Hematopoietic multipotent progenitor cell treated with erythropoietin and hydrocortisone succinate and interleukin-3 and kit ligand, for 6 days (in vitro differentiated cells): Measurements from ENCODE around the gene ANGEL1.

ENCODE experiments used
- DNase-seq: peaks from one replicate; pipeline ENCODE4 v3.0.0-alpha.2; 2015

The ANGEL1 gene

GRCh38 chr14:76763096-76764041, 49.3 kb downstream of the ANGEL1 start:
- no peak for DNase-seq

- peak; percentile 51 for DNase-seq
Measured at GRCh38 chr14:76762411-76763095, 50.1 kb downstream of the ANGEL1 start.

GRCh38 chr14:76761960-76762410, 50.7 kb downstream of the ANGEL1 start:
- no peak for DNase-seq

- DNase-seq, result peak; percentile 70
Measured at GRCh38 chr14:76761136-76761959, 51.3 kb downstream of the ANGEL1 start, which contains the start of gene VASH1. TSS of gene VASH1 (plus strand) at chr14:76761468. CDS start at chr14:76762822, 1,354 bp downstream.

GRCh38 chr14:76760331-76761135, 52.1 kb downstream of the ANGEL1 start:
- no peak for DNase-seq

- DNase-seq, result no peak
Measured at GRCh38 chr14:76759589-76759988, 53.1 kb downstream of the ANGEL1 start.

GRCh38 chr14:76756371-76756750, 56.3 kb downstream of the ANGEL1 start:
- no peak for DNase-seq

- no peak for DNase-seq
Measured at GRCh38 chr14:76755610-76756370, 56.9 kb downstream of the ANGEL1 start.

GRCh38 chr14:76754586-76754985, 58.1 kb downstream of the ANGEL1 start:
- no peak for DNase-seq

GRCh38 chr14:76753541-76754198, 59.0 kb downstream of the ANGEL1 start:
- no peak for DNase-seq

GRCh38 chr14:76752744-76753143, 59.9 kb downstream of the ANGEL1 start:
- no peak for DNase-seq

GRCh38 chr14:76742966-76743365, 69.7 kb downstream of the ANGEL1 start:
- DNase-seq, result peak; percentile 36

GRCh38 chr14:76742185-76742584, 70.5 kb downstream of the ANGEL1 start:
- DNase-seq, result no peak

GRCh38 chr14:76741074-76741473, 71.6 kb downstream of the ANGEL1 start:
- no peak for DNase-seq
